CD14-positive monocyte (primary cell): Measurements from ENCODE around the gene LMX1B. TPM values are rescaled to one million over a fixed set of nuclear protein-coding genes. Genes with fewer than 3 reads are reported as not detected.

Source experiments
- DNase-seq, 3 donors: peaks; one replicate each; pipeline ENCODE4 v3.0.0-alpha.2; 2011 to 2022
- H2AFZ ChIP-seq: 2 replicates; pipeline ENCODE4 v1.6.0; 2012; ENCODE audit warnings: mild to moderate bottlenecking, low read depth, low read length, inconsistent platforms; ENCODE audit not compliant: insufficient read depth, poor library complexity, severe bottlenecking
- H3K27ac ChIP-seq, 2 donors: 1 replicate in 1 of 2; 2 replicates in 1 of 2; pipeline ENCODE4 v1.5.1; 2012 to 2013; ENCODE audit warnings: low read length in 2 of 2, control low read depth in 1 of 2, inconsistent platforms in 1 of 2, low read depth in 1 of 2, mild to moderate bottlenecking in 1 of 2
- H3K27me3 ChIP-seq, 2 donors: one replicate each; pipeline versions ENCODE4 v1.6.0 to v1.6.1; 2011 to 2013; ENCODE audit warnings: low read length in 2 of 2; ENCODE audit not compliant: control insufficient read depth in 2 of 2, insufficient read depth in 2 of 2
- H3K36me3 ChIP-seq, 2 donors: replicated peaks in 1 of 2; 1 replicate in 1 of 2; 2 replicates in 1 of 2; pipeline versions ENCODE4 v1.5.1 to v1.6.1; 2012 to 2013; ENCODE audit warnings: low read length in 2 of 2, control low read depth in 1 of 2, inconsistent platforms in 1 of 2, mild to moderate bottlenecking in 1 of 2; ENCODE audit not compliant: insufficient read depth in 2 of 2, control insufficient read depth in 1 of 2
- H3K4me1 ChIP-seq, 2 donors: 1 replicate in 1 of 2; 2 replicates in 1 of 2; pipeline versions ENCODE4 v1.5.1 to v1.6.1; 2012 to 2013; ENCODE audit warnings: low read length in 2 of 2, control low read depth in 1 of 2, inconsistent platforms in 1 of 2, mild to moderate bottlenecking in 1 of 2, moderate library complexity in 1 of 2; ENCODE audit not compliant: insufficient read depth in 2 of 2, control insufficient read depth in 1 of 2
- H3K4me2 ChIP-seq: replicated peaks from 2 replicates; pipeline ENCODE3; 2012; ENCODE audit warnings: low read length, moderate library complexity, mild to moderate bottlenecking; ENCODE audit not compliant: poor library complexity, severe bottlenecking; ENCODE audit errors: extremely low read depth
- H3K4me3 ChIP-seq, 3 experiments: fragments of 200-600 bp in 1 of 3; sonication (generic) in 1 of 3; replicated peaks in 1 of 3; 1 replicate in 2 of 3; 2 replicates in 1 of 3; pipeline ENCODE4 v1.5.1; 2011 to 2013; ENCODE audit warnings: low read length in 3 of 3, mild to moderate bottlenecking in 3 of 3, control low read depth in 2 of 3, low read depth in 2 of 3, inconsistent platforms in 1 of 3, moderate library complexity in 1 of 3
- H3K79me2 ChIP-seq: 2 replicates; pipeline ENCODE4 v1.6.0; 2012; ENCODE audit warnings: mild to moderate bottlenecking, control low read depth, inconsistent platforms, low read length, moderate library complexity; ENCODE audit not compliant: insufficient read depth
- H3K9ac ChIP-seq: 2 replicates; pipeline ENCODE4 v1.6.0; 2017; ENCODE audit warnings: low read length, mild to moderate bottlenecking; ENCODE audit not compliant: insufficient read depth, poor library complexity, severe bottlenecking
- H3K9me3 ChIP-seq, 2 donors: replicated peaks in 1 of 2; 1 replicate in 1 of 2; 2 replicates in 1 of 2; pipeline versions ENCODE4 v1.5.1 to v1.6.1; 2012 to 2013; ENCODE audit warnings: low read length in 2 of 2, control low read depth in 1 of 2; ENCODE audit not compliant: control insufficient read depth in 1 of 2, insufficient read depth in 1 of 2
- H4K20me1 ChIP-seq: 2 replicates; pipeline ENCODE4 v1.6.0; 2012; ENCODE audit warnings: mild to moderate bottlenecking, low read length, control low read depth, moderate library complexity; ENCODE audit not compliant: insufficient read depth
- H3K27ac Mint-ChIP-seq, 7 donors: one replicate each; pipeline ENCODE4 v1.8.0; 2020; ENCODE audit warnings: mild to moderate bottlenecking in 7 of 7, mixed read lengths in 7 of 7, moderate library complexity in 6 of 7, inconsistent platforms in 2 of 7
- H3K27me3 Mint-ChIP-seq, 3 donors: one replicate each; pipeline ENCODE4 v1.8.0; 2021 to 2022; ENCODE audit warnings: low read depth in 3 of 3, mild to moderate bottlenecking in 3 of 3, mixed read lengths in 3 of 3, moderate library complexity in 3 of 3, inconsistent platforms in 1 of 3
- H3K36me3 Mint-ChIP-seq, 2 donors: one replicate each; pipeline ENCODE4 v1.8.0; 2020; ENCODE audit warnings: mixed read lengths in 2 of 2, inconsistent platforms in 1 of 2, mild to moderate bottlenecking in 1 of 2
- H3K4me1 Mint-ChIP-seq: one replicate; pipeline ENCODE4 v1.8.0; 2020; ENCODE audit warnings: mild to moderate bottlenecking, mixed read lengths
- H3K4me3 Mint-ChIP-seq, 2 donors: one replicate each; pipeline ENCODE4 v1.8.0; 2020; ENCODE audit warnings: mild to moderate bottlenecking in 2 of 2, mixed read lengths in 2 of 2, moderate library complexity in 1 of 2
- H3K9me3 Mint-ChIP-seq, 7 donors: one replicate each; pipeline ENCODE4 v1.8.0; 2020 to 2022; ENCODE audit warnings: mixed read lengths in 7 of 7, mild to moderate bottlenecking in 6 of 7, moderate library complexity in 6 of 7, inconsistent platforms in 2 of 7
- WGBS: methylation state at CpG from one replicate; pipeline ENCODE4 v1.1.5; 2013; ENCODE audit warnings: missing lambda C conversion rate; ENCODE audit not compliant: insufficient coverage; 5-methylcytosine and 5-hydroxymethylcytosine counted together
- intact Hi-C, 2 donors: fragments of 100-400 bp; cut with micrococcal nuclease; formaldehyde crosslinking; loops; one replicate each; pipeline versions ENCODE4 v1.15.0 to v1.15.1; 2023
- polyA plus RNA-seq, 3 donors: library from polyadenylated mRNA; depleted of rRNA in 1 of 3; unstranded in 2 of 3; stranded (reverse) in 1 of 3; fragments of 300-500 nt in 2 of 3; fragments of >200 nt in 1 of 3; fragmentation: Illumina TruSeq in 2 of 3; gene quantifications; 1 replicate in 2 of 3; 2 replicates in 1 of 3; pipeline ENCODE4 v1.2.3, GENCODE V29; 2012 to 2021
- TF ChIP-seq, protein P1 (sequence below): fragments of 200-600 bp; IDR thresholded peaks from one replicate; pipeline ENCODE4 v1.8.0; 2022; ENCODE audit warnings: antibody characterized with exemption, mild to moderate bottlenecking

LMX1B gene
- polyA plus RNA-seq, 3 donors = not detected

DNA sequence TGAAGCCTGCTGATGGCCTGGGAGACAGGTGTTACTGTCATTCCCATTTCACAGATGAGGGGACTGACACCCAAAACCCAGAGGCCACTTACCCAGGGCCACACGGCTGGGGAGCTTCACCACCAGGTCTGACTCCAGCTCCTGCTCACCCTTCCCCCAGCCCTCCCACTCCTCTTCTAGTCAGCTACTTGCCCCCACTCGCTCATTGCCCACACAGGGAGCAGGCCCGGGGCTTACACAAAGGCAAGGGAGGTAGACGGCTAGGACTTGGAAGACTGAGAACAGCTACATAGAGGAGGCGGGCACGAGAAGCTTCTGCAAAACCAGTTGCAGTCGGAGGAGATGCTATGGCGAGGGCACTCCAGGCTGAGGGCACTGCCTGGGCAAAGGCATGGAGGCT is 21.3 kb downstream of the LMX1B start:
- Mint-ChIP-seq H3K4me3 (no peak overlapping the region), H3K27me3 (peaks cover 60 to 90% (median 74%) of the 10 kb centered on the region in 3 donors), H3K4me1 (peaks cover 3% of the 10 kb centered on the region), H3K9me3 (peaks cover 0 to 6% (median 0%) of the 10 kb centered on the region in 7 donors), H3K36me3 (no peaks in the 10 kb centered on the region), H3K27ac (no peak overlapping the region)
- TF ChIP-seq, protein P1, sequence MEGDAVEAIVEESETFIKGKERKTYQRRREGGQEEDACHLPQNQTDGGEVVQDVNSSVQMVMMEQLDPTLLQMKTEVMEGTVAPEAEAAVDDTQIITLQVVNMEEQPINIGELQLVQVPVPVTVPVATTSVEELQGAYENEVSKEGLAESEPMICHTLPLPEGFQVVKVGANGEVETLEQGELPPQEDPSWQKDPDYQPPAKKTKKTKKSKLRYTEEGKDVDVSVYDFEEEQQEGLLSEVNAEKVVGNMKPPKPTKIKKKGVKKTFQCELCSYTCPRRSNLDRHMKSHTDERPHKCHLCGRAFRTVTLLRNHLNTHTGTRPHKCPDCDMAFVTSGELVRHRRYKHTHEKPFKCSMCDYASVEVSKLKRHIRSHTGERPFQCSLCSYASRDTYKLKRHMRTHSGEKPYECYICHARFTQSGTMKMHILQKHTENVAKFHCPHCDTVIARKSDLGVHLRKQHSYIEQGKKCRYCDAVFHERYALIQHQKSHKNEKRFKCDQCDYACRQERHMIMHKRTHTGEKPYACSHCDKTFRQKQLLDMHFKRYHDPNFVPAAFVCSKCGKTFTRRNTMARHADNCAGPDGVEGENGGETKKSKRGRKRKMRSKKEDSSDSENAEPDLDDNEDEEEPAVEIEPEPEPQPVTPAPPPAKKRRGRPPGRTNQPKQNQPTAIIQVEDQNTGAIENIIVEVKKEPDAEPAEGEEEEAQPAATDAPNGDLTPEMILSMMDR = no peak
- Histone ChIP-seq H4K20me1 (no peaks in the 10 kb centered on the region), H3K4me3 (no peak overlapping the region), H3K4me2 (no peak overlapping the region), H3K27me3 (peaks cover 12 to 80% of the 10 kb centered on the region in 2 donors), H3K9ac (no peak overlapping the region), H3K27ac (no peak overlapping the region), H2AFZ (no peak overlapping the region), H3K36me3 (no peaks in the 10 kb centered on the region), H3K4me1 (no peaks in the 10 kb centered on the region), H3K79me2 (no peaks in the 10 kb centered on the region), H3K9me3 (no peaks in the 10 kb centered on the region)
- intact Hi-C loops = no loop called here
- no peak for DNase-seq
- WGBS = 86% methylated on average over 7 of the region's 8 CpGs

DNA sequence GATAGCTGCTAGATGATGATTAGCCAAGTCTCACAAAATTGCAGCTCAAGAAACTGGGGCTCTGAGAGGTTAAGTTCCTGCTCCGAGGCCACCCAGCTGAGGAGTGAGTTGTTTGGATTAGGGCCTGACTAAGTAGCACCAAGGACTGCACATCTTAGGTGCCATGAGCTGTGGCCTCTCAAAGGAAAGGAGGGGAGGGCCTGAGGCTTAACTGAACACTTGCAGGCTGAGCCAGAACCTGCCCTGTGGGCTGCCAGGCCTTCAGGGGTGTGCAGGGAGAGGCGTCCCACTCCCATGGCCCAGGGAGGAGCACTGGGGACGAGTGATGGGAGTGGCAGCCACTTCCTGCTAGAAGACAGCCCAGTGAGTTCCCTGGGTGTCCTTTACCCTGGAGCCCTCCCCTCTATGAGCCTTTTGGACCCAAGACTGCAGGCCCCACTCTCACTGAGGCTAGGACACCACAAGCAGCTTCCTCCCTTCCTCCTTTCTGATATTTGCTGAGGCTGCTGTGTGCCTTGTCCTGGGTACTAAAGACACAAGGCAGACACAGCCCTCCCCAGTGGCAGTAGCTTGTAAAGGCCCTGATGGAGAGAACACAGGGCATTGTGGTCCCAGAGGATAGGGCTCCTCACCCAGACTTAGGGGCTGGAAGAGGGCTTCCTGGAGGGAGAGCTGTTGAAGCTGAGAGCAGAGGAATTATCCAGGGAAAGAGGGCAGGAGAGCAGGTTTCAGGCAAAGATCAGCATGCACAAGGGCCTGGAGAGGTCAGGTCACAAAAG is 22.1 kb downstream of the LMX1B start:
- peaks cover 59 to 90% (median 67%) of the 10 kb centered on the region in 3 donors for H3K27me3 Mint-ChIP-seq
- TF ChIP-seq, protein P1 = no peak

More for the DNA sequence above, 22.1 kb downstream of the LMX1B start:
- H3K27me3 ChIP-seq = peaks cover 7 to 79% of the 10 kb centered on the region in 2 donors
- no peaks in the 10 kb centered on the region for H3K36me3 ChIP-seq
- no peak overlapping the region for H3K4me2 ChIP-seq
- H3K4me3 Mint-ChIP-seq = no peak overlapping the region
- H3K9me3 Mint-ChIP-seq = peaks cover 0 to 6% (median 0%) of the 10 kb centered on the region in 7 donors
- intact Hi-C loops = no loop called here
- H3K9me3 ChIP-seq = no peaks in the 10 kb centered on the region
- no peak overlapping the region for H3K27ac Mint-ChIP-seq
- H3K4me1 Mint-ChIP-seq = peaks cover 3% of the 10 kb centered on the region
- H4K20me1 ChIP-seq = no peaks in the 10 kb centered on the region
- WGBS = 100% methylated on average over 1 of the region's 3 CpGs
- H3K4me1 ChIP-seq = no peaks in the 10 kb centered on the region
- no peaks in the 10 kb centered on the region for H3K79me2 ChIP-seq
- no peaks in the 10 kb centered on the region for H3K36me3 Mint-ChIP-seq
- no peak overlapping the region for H3K4me3 ChIP-seq
- DNase-seq = no peak
- H3K27ac ChIP-seq = no peak overlapping the region
- H2AFZ ChIP-seq = no peak overlapping the region
- no peak overlapping the region for H3K9ac ChIP-seq
